IPS-15b (cell line): ENCODE results near the gene SNTA1.
"Not testable (repeated sequence)": the region's sequence is repeated elsewhere in the genome, so short reads cannot be mapped to it uniquely, and the experiment has no call there.

Source experiments
- H3K27me3 ChIP-seq: one replicate; pipeline ENCODE4 v1.6.1; 2013; ENCODE audit warnings: low read length; ENCODE audit not compliant: control insufficient read depth, insufficient read depth
- H3K36me3 ChIP-seq: one replicate; pipeline ENCODE4 v1.6.1; 2013; ENCODE audit warnings: low read length; ENCODE audit not compliant: control insufficient read depth, insufficient read depth
- H3K4me1 ChIP-seq: one replicate; pipeline ENCODE4 v1.6.1; 2013; ENCODE audit warnings: mild to moderate bottlenecking, low read length; ENCODE audit not compliant: control insufficient read depth, insufficient read depth
- H3K4me3 ChIP-seq: one replicate; pipeline ENCODE4 v1.5.1; 2013; ENCODE audit warnings: low read depth, low read length
- H3K9ac ChIP-seq: one replicate; pipeline ENCODE4 v1.6.1; 2013; ENCODE audit warnings: low read depth, mild to moderate bottlenecking, low read length
- H3K9me3 ChIP-seq: one replicate; pipeline ENCODE4 v1.6.1; 2013; ENCODE audit warnings: mild to moderate bottlenecking, low read length; ENCODE audit not compliant: control insufficient read depth, insufficient read depth

The SNTA1 gene

DNA sequence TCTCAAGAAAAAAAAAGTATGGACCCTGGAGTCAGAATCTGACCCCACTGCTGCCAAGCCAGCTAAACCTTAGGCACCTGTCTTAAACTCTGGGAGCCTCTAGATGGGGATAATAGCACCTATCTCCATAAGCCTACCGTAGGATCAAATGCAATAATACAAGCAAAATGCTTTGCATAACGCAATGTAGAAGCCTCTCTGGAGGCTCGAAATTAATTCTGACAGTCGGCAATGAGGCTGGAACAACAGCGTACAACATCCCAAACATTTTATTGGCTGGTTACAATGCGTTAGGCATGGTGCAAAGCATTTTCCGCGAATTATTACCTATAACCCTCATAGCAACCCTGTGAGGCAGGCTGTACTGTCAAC lies 42.8 kb downstream of the SNTA1 start:
- no peaks in the 10 kb centered on the region for H3K4me1 ChIP-seq
- peak overlapping the region; percentile 42 for H3K9ac ChIP-seq
- no peaks in the 10 kb centered on the region for H3K36me3 ChIP-seq
- no peaks in the 10 kb centered on the region for H3K9me3 ChIP-seq
- H3K27me3 ChIP-seq = no peaks in the 10 kb centered on the region
- H3K4me3 ChIP-seq = peak overlapping the region; percentile 98

DNA sequence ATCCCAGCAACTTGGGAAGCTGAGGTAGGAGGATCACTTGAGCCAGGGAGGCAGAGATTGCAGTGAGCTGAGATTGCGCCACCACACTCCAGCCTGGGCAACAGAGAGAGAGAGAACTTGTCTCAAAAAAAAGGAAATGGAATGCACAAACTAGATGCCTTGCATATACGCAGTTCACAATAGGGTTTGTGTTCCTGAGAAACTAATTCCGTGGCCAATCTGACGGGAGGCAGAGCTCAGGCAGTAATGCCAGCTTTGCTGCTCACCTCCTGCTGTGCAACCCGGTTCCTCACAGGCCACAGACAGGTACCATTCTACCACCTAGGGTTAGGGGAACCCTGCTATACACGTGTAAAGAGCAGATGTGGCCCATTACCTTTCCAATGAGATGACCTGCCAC lies 43.6 kb downstream of the SNTA1 start:
- Histone ChIP-seq H3K27me3 (no peaks in the 10 kb centered on the region), H3K4me3 (peak overlapping the region; percentile 98), H3K36me3 (no peaks in the 10 kb centered on the region), H3K4me1 (no peaks in the 10 kb centered on the region), H3K9ac (peak overlapping the region; percentile 54), H3K9me3 (no peaks in the 10 kb centered on the region)

DNA sequence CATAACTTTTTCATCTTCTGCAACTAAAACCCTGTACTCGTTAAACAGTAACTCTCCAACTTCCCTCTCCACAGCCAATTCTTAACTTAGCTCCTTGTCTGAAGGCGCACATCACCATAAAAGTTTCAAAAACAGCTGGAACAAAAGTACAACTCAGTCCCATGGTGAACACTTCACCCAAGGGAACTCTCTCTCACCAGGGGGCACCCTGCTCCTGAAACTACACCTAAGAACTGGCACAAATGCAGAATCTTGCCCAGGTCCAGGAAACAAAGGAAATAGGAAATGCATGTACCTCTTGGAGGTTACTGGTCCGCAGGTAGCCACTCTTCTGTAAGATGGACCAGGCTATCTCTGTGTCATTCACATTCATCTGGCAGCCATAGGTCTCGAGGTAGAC lies 48.8 kb downstream of the SNTA1 start:
- H3K4me1 ChIP-seq = no peaks in the 10 kb centered on the region
- H3K27me3 ChIP-seq = no peaks in the 10 kb centered on the region
- no peak overlapping the region for H3K4me3 ChIP-seq
- H3K36me3 ChIP-seq = peaks cover 12% of the 10 kb centered on the region
- no peaks in the 10 kb centered on the region for H3K9me3 ChIP-seq
- H3K9ac ChIP-seq = no peak overlapping the region

DNA sequence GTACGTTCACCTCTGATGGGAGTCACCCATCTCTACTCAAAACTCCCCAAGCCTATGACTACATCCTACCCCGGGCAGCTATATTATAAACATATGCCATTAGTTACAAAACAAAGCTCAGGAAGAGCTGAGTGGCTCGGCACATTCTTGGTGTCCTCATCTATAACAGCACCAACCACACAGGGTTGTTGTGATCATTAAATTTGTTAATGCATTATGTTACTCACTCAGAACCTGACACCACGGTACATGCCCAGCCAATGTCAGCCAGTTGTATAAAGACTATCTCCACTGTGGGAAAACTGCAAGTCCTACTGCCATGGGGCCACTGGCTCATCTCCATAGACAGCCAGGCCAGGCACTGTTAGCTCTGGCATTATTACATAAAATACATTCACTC lies 50.0 kb downstream of the SNTA1 start:
- Histone ChIP-seq H3K9me3 (no peaks in the 10 kb centered on the region), H3K36me3 (peaks cover 12% of the 10 kb centered on the region), H3K4me3 (no peak overlapping the region), H3K27me3 (no peaks in the 10 kb centered on the region), H3K4me1 (no peaks in the 10 kb centered on the region), H3K9ac (no peak overlapping the region)

DNA sequence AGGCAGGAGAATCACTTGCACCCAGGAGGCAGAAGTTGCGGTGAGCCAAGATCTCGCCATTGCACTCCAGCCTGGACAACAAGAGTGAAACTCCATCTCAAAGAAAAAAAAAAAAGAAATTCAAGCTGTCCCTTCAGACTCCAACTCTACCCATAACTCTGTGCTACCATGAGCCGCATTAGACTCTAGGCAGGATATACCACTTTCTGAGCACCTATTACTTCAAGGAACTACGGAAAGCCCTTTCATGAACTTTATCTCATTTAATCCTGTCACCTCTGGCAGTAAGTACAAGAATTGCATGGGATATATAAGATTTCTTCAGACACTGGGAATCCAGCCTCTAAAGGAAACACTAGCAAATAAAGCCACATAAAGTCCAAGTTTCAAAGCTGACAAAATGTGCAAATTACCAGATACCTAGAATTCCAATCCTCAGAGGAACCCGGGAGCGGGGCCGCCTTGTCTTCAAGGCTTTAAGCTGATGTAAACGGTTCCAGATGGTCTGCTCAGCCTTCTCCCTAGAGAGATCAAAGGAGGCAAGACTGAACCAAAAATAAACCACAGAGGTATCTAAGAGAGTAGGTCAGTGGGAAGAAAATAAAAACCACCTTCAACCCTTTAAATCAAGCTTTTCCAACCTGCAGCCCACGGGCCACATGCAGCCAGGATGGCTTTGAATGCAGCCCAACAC lies 51.7 kb downstream of the SNTA1 start:
- H3K36me3 ChIP-seq = peaks cover 12% of the 10 kb centered on the region
- no peak overlapping the region for H3K4me3 ChIP-seq
- no peak overlapping the region for H3K9ac ChIP-seq
- H3K27me3 ChIP-seq = no peaks in the 10 kb centered on the region
- H3K9me3 ChIP-seq = no peaks in the 10 kb centered on the region
- H3K4me1 ChIP-seq = no peaks in the 10 kb centered on the region

DNA sequence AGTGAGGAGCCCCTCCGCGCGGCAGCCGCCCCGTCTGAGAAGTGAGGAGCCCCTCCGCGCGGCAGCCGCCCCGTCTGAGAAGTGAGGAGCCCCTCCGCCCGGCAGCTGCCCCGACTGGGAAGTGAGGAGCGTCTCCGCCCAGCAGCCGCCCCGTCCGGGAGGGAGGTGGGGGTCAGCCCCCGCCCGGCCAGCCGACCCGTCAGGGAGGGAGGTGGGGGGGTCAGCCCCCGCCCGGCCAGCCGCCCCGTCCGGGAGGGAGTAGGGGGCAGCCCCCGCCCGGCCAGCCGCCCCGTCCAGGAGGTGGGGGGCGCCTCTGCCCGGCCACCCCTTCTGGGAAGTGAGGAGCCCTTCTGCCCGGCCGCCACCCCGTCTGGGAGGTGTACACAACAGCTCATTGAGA lies 54.2 kb downstream of the SNTA1 start:
- not testable (repeated sequence) for H3K9ac ChIP-seq, H3K9me3 ChIP-seq, H3K4me1 ChIP-seq, H3K4me3 ChIP-seq, H3K27me3 ChIP-seq
- peaks cover 20% of the 10 kb centered on the region for H3K36me3 ChIP-seq

DNA sequence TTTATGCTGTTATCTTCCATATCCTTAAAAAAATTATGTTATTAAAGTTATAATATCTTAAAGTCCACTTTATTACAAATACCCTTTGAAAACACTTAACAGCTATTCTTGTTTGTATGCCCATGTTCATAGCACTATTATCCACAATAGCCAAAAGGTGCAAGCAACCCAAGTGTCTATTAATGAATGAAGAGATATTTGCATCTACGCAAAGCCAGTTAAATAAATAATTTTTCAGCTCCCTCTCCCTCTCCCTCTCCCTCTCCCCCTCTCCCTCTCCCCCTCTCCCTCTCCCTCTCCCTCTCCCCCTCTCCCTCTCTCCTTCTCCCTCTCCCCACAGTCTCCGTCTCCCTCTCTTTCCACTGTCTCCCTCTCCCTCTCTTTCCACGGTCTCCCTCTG lies 55.3 kb downstream of the SNTA1 start:
- Histone ChIP-seq H3K4me1 (no peaks in the 10 kb centered on the region), H3K36me3 (peaks cover 20% of the 10 kb centered on the region), H3K4me3 (no peak overlapping the region), H3K9ac (no peak overlapping the region), H3K27me3 (no peaks in the 10 kb centered on the region), H3K9me3 (no peaks in the 10 kb centered on the region)

DNA sequence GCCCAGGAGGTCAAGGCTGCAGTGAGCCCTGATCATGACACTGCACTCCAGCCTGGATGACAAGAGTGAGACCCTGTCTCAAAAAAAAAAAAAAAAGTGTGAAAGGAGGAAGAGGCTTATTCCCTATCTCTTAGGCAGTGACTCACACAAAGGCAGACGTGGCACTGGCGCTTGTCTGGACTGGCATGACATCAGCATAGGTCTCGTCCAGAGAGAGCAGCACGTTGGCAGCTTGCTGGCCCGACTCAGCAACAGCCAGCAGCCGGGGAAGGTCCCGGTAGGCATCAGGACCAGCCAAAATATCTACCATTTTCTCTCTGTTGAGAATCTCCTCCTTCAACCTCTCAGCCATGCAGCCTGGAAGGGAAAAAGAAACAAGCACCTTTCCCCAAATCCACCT lies 56.4 kb downstream of the SNTA1 start:
- no peaks in the 10 kb centered on the region for H3K9me3 ChIP-seq
- H3K9ac ChIP-seq = no peak overlapping the region
- no peak overlapping the region for H3K4me3 ChIP-seq
- no peaks in the 10 kb centered on the region for H3K27me3 ChIP-seq
- H3K36me3 ChIP-seq = peaks cover 20% of the 10 kb centered on the region
- H3K4me1 ChIP-seq = no peaks in the 10 kb centered on the region

DNA sequence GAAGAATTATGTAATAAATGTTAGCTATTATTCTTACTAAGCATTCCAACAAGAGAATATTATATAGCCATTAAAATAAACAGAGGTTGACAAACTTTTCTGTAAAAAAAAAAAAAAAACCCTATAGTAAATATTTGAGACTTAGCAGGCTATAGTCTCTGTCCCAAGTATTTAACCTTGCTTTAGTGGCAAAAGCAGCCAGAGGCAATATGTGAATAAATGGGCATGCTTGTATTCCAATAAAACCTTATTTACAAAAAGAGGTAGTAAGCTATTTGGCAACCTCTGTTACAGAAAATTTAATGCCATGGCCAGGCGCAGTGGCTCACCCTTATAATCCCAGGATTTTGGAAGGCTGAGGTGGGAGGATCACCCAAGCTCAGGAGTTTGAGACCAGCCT lies 56.9 kb downstream of the SNTA1 start:
- Histone ChIP-seq H3K4me1 (no peaks in the 10 kb centered on the region), H3K9ac (no peak overlapping the region), H3K4me3 (no peak overlapping the region)

DNA sequence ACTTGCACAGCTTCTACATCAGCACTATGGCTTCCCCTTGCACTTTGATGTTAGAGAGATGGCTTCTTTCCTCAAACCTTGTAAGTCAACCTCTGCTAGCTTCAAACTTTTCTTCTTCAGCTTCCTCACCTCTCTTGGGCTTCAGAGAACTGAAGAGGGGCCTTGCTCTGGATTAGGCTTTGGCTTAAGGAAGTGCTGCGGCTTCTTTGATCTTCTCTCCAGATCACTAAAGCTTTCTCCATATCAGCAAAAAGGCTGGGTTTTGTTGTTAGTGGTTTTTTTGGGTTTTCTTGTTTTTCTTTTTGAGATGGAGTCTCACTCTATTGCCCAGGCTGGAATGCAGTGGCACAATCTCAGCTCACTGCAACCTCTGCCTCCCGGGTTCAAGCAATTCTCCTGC lies 66.2 kb downstream of the SNTA1 start:
- H3K36me3 ChIP-seq = peaks cover 25% of the 10 kb centered on the region
- no peak overlapping the region for H3K4me3 ChIP-seq
- H3K9me3 ChIP-seq = no peaks in the 10 kb centered on the region
- H3K27me3 ChIP-seq = no peaks in the 10 kb centered on the region
- no peak overlapping the region for H3K9ac ChIP-seq
- H3K4me1 ChIP-seq = no peaks in the 10 kb centered on the region

More for the DNA sequence above, 56.9 kb downstream of the SNTA1 start:
- Histone ChIP-seq H3K9me3 (no peaks in the 10 kb centered on the region), H3K36me3 (peaks cover 20% of the 10 kb centered on the region), H3K27me3 (no peaks in the 10 kb centered on the region)

DNA sequence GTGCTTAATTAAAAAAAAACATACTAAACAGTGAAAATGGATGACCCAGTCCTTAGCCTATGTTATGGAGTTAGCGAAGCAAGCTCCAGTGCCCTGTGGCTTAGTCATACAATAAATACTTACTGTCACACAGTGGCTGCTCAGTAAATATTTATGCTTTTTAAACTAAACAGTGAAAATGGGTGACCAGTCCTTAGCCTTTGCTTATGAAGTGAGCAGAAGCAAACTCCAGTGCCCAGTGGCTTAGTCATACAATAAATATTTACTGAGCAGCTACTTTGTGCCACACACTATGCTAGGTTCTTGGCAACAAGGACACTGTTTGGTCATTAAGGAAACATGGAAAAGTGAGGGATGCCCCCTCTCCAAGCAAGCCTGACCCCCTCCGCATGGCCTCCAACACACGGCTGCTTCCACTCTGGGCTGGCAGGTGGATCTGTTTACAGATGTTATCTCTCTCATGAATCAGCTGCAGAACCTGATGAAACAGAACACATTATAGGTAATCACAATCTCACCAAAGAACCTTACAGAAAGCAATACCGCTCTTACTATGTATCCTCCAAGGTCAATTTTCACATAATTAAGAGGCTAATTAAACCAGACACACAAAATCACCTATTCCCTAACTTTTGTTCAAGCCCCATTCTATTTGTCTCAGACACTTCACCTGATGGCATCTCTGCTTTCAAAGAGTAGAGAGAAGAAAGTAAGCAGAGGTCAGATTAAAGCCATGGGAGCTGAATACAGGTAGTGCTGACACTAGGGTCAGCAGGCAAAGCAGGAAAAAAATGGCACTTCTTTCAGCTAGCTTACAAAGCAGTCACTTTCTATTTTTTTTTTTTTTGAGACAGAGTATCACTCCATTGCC lies 69.6 kb downstream of the SNTA1 start:
- no peak overlapping the region for H3K4me3 ChIP-seq
- H3K27me3 ChIP-seq = no peaks in the 10 kb centered on the region
- no peaks in the 10 kb centered on the region for H3K9me3 ChIP-seq
- no peaks in the 10 kb centered on the region for H3K4me1 ChIP-seq
- no peak overlapping the region for H3K9ac ChIP-seq
- H3K36me3 ChIP-seq = peaks cover 31% of the 10 kb centered on the region

DNA sequence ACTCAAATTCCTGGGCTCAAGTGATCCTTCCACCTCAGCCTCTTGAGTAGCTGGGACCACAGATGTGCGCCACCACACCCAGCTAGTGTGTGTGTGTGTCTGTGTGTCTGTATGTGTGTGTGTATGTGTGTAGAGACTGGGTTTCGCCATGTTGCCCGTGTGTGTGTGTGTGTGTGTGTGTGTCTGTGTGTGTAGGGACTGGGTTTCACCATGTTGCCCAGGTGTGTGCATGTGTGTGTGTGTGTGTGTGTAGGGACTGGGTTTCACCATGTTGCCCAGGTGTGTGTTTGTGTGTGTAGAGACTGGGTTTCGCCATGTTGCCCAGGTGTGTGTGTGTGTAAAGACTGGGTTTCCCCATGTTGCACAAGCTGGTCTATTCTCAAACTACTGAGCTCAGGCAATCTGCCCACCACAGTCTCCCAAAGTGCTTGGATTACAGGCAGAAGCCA lies 70.5 kb downstream of the SNTA1 start:
- Histone ChIP-seq H3K9me3 (no peaks in the 10 kb centered on the region), H3K36me3 (peaks cover 22% of the 10 kb centered on the region), H3K4me3 (no peak overlapping the region), H3K27me3 (no peaks in the 10 kb centered on the region), H3K9ac (no peak overlapping the region), H3K4me1 (no peaks in the 10 kb centered on the region)
